Peyer's patch (tissue), 4 donors: Measurements from ENCODE around the gene GRIK4.

Source experiments
- POLR2A ChIP-seq, 2 donors: fragments of 450-650 bp; IDR thresholded peaks; one replicate each; pipeline ENCODE4 v1.5.1; 2017; ENCODE audit warnings: antibody characterized with exemption in 2 of 2, mild to moderate bottlenecking in 2 of 2, moderate library complexity in 2 of 2
- TF ChIP-seq, protein P1 (sequence below), 6 experiments: fragments of 450-650 bp in 4 of 6; fragments of 200-600 bp in 2 of 6; sonication (generic) in 1 of 6; IDR thresholded peaks; one replicate each; pipeline ENCODE4 v1.5.1; 2017 to 2019; ENCODE audit warnings: antibody characterized with exemption in 6 of 6, mild to moderate bottlenecking in 3 of 6, moderate library complexity in 1 of 6

DNA sequence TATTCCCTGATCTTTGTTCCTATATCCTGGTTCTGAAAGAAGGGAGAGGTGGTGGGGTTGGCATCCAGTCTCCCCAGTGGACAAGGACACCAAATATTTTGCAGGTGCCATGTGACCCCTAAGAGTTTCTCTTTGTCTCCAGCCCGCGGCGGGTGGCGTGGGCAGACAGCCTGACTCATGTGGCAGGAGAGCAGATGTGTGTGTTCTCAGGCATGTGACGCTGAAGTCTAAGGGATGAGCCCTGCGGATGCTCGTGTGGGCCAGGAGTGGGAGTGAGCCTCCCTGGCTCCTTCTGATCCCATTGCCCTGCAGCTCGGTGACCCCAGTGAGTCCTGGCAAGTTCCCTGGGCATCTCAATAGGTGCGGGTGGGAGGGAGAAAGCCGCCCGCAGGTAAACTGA, 417.5 kb downstream of the GRIK4 start:
- no peak for TF ChIP-seq POLR2A (IDR thresholded peaks at IDR 0.05)
- TF ChIP-seq, protein P1, sequence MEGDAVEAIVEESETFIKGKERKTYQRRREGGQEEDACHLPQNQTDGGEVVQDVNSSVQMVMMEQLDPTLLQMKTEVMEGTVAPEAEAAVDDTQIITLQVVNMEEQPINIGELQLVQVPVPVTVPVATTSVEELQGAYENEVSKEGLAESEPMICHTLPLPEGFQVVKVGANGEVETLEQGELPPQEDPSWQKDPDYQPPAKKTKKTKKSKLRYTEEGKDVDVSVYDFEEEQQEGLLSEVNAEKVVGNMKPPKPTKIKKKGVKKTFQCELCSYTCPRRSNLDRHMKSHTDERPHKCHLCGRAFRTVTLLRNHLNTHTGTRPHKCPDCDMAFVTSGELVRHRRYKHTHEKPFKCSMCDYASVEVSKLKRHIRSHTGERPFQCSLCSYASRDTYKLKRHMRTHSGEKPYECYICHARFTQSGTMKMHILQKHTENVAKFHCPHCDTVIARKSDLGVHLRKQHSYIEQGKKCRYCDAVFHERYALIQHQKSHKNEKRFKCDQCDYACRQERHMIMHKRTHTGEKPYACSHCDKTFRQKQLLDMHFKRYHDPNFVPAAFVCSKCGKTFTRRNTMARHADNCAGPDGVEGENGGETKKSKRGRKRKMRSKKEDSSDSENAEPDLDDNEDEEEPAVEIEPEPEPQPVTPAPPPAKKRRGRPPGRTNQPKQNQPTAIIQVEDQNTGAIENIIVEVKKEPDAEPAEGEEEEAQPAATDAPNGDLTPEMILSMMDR (IDR thresholded peaks at IDR 0.05), result no peak
